ENCODE results near the gene GABRB2.
"Not testable (repeated sequence)": the region's sequence is repeated elsewhere in the genome, so short reads cannot be mapped to it uniquely, and the experiment has no call there.

The GABRB2 gene

DNA sequence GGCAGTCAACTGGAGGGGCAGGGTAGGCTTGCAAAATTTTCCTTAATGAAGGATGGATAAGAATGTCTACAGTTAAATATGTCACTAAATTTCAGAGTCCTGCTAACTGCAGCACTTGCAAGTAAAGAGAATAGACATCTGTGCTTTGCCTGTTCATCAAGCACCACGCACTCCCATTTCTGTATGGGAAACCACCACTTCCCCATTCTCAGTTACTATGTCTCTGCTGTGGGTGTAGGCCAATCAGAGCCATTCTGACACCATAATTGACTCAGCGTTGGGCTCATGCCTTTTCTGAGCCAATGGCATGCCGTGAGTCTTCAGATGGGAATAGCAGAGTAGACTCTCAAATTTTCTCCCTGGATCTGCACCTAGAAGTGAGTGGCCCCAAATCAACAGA is 247.5 kb downstream of the GABRB2 start:
- no peak for DNase-seq (ENCODE audit: low spot score)

DNA sequence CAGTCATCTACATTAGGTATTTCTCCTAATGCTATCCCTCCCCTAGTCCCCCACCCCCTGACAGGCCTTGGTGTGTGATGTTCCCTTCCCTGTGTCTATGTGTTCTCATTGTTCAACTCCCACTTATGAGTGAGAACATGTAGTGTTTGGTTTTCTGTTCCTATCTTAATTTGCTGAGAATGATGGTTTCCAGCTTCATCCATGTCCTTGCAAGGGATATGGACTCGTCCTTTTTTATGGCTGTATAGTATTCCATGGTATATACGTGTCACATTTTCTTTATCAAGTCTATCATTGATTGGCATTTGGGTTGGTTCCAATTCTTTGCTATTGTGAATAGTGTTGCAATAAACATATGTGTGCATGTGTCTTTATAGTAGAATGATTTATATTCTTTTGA is 249.1 kb downstream of the GABRB2 start:
- DNase-seq (ENCODE audit: low spot score): not testable (repeated sequence)

DNA sequence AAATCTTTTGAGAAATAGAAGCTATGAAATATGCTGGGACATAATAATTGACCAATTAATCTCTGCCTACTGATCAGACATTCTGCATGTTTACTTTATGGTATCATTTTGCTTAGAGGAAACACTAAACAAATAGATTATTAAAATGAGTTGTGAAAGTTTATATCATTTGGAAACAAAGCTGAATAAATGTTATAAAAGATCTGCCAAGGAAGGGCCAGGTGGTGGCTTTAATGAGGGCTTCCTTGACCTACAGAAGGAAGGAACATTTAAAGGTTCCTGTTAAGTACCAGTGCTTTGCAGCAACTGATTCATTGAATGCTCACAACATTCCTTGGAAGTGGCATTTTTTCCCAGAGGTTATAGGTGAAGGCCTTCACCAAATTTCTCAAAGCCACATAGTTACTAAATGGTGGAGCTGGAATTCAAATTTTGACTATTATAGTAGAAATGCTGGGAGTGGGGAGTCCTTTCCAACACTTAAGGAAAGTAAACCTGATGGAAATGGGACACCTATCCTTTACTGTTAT is 250.7 kb downstream of the GABRB2 start:
- no peak for DNase-seq (ENCODE audit: low spot score)

DNA sequence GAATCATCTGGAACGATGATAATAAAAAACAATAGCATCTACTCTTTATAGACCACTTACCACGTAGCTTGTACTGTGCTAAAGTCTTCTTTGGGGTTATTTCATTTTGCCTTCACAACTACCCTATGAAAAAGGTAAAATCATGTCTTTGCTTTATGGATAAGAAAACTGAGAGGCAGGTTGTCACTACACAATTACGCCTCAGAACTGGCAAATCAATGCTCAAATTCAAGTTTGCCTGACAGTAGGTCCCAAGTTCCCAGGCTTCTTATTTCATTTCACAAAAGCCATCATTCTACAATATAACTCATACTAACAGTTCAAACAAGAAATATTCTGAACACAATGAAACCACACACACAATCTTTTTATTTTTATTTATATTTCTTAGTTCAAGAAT is 258.5 kb downstream of the GABRB2 start:
- no peak for DNase-seq (ENCODE audit: low spot score)

DNA sequence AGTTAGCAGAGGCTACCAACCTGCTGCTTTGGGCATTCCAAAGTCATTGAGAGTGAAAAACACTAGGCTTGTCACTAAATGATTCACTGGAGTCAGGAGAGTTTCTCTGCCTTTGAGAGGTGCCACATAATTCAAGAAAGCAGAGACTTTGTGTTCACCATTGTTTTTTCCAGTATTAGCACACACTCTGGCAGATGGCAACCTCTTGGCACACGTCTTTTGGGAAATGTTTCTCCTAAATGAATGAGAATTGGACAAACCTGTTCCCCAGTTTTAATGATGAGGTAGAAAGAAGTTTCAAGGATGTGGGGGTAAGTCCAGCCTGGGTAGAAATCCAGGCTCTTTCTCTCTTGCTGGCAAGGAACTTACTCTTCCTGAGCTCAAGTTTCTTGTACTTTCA is 259.1 kb downstream of the GABRB2 start:
- no peak for DNase-seq (ENCODE audit: low spot score)

DNA sequence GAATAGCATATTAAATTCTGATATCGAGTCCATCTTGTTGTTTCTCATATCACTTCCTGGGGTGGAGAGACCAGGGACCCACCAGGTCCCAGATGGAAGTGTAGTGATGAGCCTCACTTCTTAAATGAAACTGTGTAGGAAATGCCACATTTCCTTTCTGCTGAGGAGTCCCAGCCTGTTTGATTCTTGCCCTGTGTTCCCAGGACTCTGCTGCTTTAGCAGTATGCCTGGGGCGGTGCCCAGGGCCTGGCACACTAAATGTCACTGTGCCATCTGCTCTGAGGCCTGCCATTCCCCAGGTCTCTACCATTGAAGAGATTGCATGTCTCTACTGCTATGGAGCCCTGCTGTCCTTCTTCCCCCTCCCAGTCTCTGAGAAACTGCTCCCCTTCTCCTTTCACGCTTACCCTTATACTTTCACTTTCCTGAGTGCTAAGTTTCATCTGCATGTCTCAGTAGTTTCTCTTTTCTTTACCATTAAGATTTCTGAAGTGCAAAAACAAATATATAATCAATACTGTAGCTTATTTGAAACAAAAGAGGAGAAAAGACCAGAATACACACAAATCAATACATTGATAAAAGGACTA is 260.4 kb downstream of the GABRB2 start:
- no peak for DNase-seq (ENCODE audit: low spot score)

DNA sequence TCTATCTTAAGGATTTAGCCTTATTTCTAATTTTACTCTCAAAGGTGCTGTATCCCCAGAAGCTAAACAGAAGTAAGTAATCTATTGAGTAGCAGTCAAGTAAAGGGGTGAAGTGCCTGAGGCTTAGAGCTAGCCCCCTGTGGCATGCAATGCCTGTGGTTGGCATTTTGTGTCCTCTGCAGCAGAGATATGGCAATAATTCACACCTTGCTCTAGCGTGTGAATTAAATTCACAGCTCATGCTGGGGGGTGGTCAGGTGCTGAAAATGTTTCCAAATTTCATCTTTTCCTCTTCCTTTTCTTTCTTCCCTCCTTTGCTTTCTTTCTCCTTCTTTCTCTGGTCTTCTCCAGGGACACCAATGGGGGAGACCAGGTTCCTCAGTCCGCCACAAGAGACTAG is 262.1 kb downstream of the GABRB2 start:
- DNase-seq (ENCODE audit: low spot score): no peak

DNA sequence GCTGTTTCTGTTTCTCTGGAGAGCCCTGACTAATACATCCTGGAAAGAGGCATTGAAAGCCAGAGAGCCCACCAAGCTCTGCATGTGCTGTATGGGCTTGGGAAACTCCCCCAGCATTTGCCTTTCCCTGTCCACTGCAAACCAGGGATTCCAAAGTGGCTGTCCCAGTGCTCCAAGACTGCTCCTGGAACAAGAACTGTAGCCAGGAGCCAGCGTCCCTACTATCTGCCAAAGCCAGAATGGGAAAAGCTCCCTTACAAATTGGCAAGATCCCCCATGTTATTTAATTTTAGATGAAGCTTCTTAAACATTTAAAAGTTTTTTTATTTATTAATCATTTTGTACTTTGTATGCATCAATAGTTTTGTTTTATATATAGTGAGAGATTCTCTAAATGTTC is 263.2 kb downstream of the GABRB2 start:
- no peak for DNase-seq (ENCODE audit: low spot score)

DNA sequence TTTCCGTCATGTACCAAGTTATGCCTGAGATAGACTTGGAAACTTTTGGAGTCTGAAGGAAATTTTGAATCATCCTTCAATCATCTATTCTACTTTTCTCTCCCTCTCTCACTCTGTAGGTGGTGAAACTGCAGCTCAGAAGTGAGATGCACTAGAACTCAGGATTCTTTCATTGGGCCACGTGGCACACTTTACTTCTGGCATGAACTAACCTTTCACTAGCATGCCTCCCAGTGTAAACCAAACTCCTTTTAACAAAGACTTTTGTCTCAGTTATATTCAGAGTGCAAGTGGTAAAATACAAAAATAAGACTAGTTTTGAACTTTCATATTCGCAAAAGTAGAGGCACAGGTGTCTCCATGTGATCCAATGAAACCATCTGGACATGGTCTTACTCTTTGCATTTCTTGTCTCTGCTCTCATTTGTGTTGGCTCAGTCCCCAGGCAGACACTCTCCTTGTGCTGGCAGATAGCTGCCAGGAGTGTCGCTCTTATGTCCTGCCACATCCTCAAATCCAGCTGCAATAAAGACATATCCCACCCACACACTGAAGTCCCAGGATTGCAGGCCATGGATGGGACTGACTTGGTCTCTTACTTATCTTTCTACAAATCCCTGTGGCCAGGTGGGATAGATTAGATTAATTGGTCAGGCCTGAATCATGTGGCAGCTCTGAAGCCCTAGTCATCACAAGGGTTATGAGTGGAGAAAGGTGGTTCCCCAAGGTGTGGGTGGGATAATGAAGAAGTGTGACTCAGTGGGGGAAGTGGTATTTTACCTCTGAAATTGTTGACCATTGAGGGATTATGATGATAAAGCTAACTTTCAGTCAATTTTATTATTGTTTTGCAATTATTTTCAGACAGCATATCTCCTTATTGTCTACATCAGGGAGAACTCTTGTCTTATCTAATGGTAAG is 267.5 kb downstream of the GABRB2 start:
- DNase-seq (ENCODE audit: low spot score): no peak

DNA sequence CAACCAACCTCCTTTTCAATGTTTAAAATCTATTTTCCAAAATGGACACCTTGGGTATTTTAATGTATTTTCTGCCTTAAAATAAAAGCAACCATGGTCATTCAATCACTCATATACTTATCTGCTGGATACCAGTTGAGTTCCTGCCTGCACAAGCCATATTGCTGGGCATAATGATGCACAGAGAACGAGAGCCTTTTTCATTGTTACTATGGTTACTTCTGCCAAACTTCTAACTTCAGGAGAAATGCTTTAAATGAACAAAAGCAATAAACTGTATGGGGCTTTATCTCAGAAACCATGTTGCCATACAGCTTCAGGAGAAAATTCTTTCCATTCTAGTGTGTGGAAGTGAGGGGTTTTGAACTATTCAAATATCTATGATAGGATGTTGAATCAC is 269.5 kb downstream of the GABRB2 start:
- no peak for DNase-seq (ENCODE audit: low spot score)

DNA sequence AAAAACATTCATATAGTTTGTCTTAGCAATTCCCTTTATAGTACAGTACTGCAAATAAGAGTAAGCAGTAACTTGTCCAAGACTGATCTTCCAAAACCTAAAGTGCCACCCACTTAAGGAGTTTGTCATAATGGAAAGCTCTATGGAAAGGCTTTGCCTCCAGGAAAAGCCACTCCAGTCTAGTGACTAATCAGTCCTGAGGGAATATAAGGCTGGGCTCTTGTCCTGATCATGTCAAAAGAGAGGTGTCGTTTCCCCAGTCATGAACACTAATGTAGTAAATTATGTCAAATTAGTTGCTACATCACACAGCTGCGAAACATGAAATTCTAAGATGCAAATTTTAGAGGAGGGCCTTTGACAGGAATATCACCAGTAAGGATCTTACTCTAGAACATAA is 271.6 kb downstream of the GABRB2 start:
- DNase-seq (ENCODE audit: low spot score): no peak

DNA sequence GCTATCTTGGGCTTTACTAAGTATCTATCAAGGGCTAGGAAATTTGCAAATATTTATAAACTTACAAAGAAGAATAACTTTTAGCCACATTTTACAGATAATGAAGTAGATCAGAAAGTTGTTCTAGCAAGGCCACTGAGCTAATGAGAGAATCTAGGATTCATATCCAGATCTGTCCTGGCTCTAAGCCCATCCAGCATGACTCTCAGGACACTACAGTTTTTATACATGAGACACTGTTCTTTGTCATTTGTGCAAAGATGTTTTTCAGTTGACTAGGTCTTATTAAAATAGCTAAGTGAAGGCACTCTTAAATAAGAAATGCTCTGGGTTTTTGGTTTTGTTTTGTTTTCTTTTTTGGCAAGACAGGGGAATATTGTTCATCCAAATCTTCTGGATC is 273.1 kb downstream of the GABRB2 start:
- no peak for DNase-seq (ENCODE audit: low spot score)

DNA sequence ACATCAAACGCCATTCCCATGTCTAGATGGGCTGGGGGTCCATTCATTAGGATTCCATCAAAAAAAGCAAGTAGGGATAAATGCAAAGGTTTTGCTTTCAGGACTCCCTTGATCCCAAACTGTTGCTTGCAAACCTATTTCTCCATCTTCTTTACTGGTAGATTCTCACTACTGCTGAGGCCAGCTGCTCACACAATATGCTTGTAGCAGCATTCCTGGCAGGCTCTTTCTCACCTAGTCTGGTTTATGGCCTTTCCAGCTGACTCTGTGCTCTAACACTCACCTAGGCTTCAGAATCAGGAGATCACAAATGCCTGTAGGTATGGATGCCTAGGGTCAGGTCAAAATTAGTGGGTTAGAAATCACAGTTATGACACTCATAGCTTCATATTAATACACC is 274.7 kb downstream of the GABRB2 start:
- no peak for DNase-seq (ENCODE audit: low spot score)

DNA sequence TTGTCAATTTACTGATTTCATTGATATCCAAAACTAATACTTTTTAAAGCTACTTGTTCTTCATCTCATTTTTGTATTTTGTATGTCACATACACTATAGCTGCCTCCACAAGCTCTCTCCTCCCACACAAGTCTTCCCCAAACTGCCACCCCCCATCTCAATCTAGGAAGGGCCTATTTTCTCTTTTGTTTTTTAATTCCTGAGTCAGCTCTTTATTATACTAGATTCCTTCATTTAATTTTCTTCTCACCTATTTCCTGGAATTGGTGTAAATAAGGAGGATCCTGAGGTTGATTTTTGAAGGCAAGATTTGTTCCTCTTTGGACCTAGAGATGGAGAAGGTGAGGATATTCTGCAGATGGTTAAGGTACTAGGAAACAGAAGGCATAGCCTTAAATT is 277.4 kb downstream of the GABRB2 start:
- DNase-seq (ENCODE audit: low spot score): no peak

DNA sequence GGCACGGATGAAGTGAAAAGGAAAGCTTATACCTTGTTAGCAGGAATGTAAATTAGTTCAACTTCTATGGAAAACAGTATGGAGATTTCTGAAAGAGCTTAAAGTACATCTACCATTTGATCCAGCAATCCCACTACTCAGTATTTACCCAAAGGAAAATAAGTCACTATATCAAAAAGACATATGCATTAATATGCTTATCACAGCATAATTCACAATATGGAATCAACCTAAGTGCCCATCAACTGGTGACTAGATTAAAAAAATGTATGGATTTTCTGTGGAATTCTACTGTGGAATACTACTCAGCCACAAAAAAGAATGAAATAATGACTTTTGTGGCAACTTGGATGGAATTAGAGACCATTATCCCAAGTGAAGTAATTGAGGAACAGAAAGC is 279.6 kb downstream of the GABRB2 start:
- no peak for DNase-seq (ENCODE audit: low spot score)

DNA sequence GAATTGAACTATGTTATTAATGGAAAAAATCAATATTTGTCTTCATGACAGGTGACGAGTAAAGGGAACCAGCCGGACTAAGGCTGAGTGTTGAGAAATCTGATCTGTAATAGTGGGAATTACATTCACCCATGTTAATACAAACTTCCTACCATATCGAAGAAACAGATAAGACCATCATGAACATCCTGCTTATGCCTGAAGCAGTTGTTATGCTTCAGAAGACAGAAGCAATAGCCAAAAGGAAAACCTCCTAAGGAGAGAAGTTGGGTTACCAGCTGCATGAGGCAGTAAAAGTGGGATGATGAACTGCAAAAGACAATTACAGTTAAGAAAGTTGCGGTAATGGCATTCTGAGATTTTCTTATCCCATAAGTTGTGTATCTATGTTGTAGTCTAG is 281.5 kb downstream of the GABRB2 start:
- no peak for DNase-seq (ENCODE audit: low spot score)

DNA sequence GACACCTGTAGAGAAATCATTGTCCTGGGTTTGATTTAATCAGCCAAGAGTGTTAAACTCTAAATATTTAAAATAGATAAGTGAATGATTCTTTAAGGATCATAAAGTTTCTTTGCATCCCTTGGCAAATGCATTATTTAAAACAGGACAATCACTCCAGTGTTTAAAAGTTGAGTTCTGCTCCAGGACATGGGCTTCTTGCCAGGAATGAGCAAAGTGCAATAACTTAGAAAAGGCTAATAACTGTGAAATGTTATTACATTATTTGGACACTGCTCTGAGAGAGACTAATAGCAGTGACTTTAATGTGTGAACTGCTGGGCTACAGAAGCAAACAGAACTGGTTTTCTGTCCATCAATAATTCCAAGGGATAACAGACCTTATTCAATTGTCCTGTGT is 283.3 kb downstream of the GABRB2 start:
- DNase-seq (ENCODE audit: low spot score): no peak

DNA sequence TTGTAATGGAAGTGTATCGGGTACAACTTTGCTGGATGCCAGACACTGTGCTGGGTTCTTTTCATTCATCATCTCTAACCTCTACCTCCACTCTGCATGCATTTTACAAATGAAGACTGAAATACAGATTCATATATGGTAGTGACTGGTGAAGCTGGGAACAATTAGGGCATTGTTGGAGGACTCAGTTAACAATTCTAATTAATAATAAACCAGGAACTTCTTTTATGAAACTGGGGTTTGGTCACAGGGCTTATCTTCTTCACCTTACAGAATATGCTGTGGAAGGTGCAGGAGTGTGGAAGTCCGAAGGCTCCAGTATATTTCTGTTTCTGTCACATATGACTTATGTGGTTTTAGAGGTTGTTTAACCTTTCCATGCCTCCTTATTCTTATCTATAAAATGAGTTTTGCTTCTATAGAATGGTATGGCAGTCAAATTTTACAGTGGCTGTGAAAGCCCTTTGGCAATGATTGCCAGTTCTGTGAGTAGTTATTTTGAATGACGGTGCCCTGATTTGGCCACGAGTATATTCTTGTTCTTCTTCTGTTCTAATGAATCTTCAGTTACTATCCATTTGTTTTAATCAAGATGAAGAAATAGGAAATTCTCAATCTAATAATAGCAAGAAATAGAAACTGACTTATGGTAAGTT is 284.7 kb downstream of the GABRB2 start:
- no peak for DNase-seq (ENCODE audit: low spot score)

DNA sequence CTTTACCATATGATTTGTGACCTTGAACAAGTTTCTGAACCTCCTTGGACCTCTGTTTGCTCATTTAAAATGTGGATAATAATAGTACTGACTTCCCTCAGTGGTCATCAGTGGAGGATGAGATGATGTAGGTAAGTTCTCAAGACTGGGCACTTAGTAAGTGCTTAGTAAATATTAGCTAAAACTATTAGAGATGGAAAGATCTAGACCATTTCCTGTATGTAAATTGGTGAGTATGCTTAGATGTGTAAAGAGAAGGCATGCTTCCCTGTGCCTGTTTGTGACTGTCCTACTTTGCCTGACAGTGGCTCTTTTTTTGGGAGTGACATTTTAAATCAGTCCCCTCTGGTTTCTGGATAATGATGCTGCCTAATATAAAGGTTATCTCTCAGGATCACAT is 288.1 kb downstream of the GABRB2 start:
- no peak for DNase-seq (ENCODE audit: low spot score)

DNA sequence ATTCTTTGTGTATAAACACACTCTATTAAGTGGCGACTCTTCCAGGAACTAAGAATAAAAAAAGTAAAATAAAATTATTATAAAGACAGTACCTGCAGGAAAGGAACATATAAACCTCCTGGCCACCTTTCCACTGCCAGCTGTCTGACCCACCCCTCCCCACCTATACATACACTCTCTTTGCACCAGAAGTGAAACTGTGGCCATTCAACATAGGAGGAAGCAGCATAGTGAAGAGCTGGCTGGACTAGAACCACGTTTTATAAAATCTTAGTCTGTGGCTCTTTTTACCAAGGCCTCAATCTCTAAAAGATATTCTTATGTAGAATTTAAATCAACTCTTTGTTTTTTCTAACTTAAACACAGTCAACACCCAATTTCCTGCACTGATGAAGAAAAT is 289.6 kb downstream of the GABRB2 start:
- DNase-seq (ENCODE audit: low spot score): no peak

DNA sequence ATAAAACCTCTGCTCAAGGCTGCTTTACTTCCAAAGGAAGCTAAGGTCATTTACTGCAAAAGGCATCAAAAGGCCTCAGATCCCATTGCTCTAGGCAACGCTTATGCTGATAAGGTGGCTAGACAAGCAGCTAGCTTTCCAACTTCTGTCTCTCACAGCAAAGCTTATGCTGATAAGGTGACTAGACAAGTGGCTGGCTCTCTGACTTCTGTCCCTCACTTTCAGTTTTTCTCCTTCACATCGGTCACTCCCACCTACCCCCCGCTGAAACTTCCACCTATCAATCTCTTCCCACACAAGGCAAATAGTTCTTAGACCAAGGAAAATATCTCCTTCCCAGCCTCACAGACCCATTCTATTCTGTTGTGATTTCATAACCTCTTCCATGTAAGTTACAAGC is 293.6 kb downstream of the GABRB2 start:
- not testable (repeated sequence) for DNase-seq (ENCODE audit: low spot score)

DNA sequence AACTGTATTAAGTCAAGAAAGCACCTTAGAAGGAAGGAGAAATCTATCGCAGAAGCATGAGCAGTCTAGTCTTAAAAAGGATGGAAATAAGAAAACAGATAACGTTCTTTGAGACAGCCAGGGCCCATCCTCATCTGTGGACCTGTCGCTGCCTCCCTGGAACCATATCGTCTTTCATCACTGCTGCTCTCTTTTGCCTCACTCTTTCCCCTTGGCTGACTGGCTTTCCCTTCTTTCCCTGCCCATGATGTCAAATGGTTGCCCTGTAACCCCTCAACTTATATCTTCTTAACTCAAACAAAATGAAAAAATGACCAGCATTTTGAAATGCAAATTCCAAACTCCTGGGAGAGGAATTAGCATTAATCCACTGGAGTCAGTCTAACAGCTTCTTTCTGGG is 299.8 kb downstream of the GABRB2 start:
- DNase-seq (ENCODE audit: low spot score): no peak

DNA sequence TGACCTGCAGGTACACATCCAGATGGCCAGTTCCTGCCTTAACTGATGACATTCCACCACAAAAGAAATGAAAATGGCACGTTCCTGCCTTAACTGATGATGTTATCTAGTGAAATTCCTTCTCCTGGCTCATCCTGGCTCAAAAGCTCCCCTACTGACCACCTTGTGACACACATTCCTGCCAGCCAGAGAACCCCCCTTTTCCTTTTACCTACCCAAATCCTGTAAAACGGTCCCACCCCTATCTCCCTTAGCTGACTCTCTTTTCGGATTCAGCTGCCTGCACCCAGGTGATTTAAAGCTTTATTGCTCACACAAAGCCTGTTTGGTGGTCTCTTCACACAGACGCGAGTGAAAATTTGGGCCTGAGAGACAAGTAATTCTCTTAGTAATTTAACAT is 300.7 kb downstream of the GABRB2 start:
- not testable (repeated sequence) for DNase-seq (ENCODE audit: low spot score)

Data from LoVo (cell line).